Suprapubic skin (tissue), 4 donors: ENCODE results near the gene SCAMP3. TPM values are rescaled to one million over a fixed set of nuclear protein-coding genes. Genes with fewer than 3 reads are reported as not detected.

Experiments used
- DNase-seq, 2 donors: peaks; one replicate each; pipeline ENCODE4 v3.0.0-alpha.2; 2019; ENCODE audit warnings: low spot score in 2 of 2
- H3K27ac ChIP-seq: fragments of 200-600 bp; sonication (generic); one replicate; pipeline ENCODE4 v1.5.1; 2019
- H3K27me3 ChIP-seq: fragments of 200-600 bp; sonication (generic); one replicate; pipeline ENCODE4 v1.5.1; 2019
- H3K36me3 ChIP-seq: fragments of 200-600 bp; sonication (generic); one replicate; pipeline ENCODE4 v1.5.1; 2019
- H3K4me1 ChIP-seq: fragments of 200-600 bp; sonication (generic); one replicate; pipeline ENCODE4 v1.5.1; 2019
- H3K4me3 ChIP-seq: fragments of 200-600 bp; sonication (generic); one replicate; pipeline ENCODE4 v1.5.1; 2019; ENCODE audit warnings: mild to moderate bottlenecking
- H3K9me3 ChIP-seq: fragments of 200-600 bp; sonication (generic); one replicate; pipeline ENCODE4 v1.5.1; 2019
- EP300 ChIP-seq: sonication (generic); formaldehyde crosslinking; IDR thresholded peaks from one replicate; pipeline ENCODE4 v1.6.1; 2017; ENCODE audit warnings: antibody characterized with exemption
- POLR2A ChIP-seq, 2 donors: fragments of 450-650 bp; IDR thresholded peaks; one replicate each; pipeline ENCODE4 v1.6.1; 2017; ENCODE audit warnings: antibody characterized with exemption in 2 of 2, mild to moderate bottlenecking in 2 of 2, moderate library complexity in 2 of 2
- POLR2AphosphoS5 ChIP-seq, 3 donors: sonication (generic); formaldehyde crosslinking; IDR thresholded peaks; one replicate each; pipeline ENCODE4 v1.6.1; 2017; ENCODE audit warnings: antibody characterized with exemption in 3 of 3
- WGBS: methylation state at CpG from one replicate; pipeline ENCODE4 v1.1.5; 2018; 5-methylcytosine and 5-hydroxymethylcytosine counted together
- total RNA-seq, 4 donors: library from RNA; depleted of rRNA; stranded (reverse); fragments of >200 nt; gene quantifications; one replicate each; pipeline ENCODE4 v1.1.0, GENCODE V29; 2016
- TF ChIP-seq, protein P1 (sequence below), 2 donors: fragments of 200-600 bp in 1 of 2; fragments of 450-650 bp in 1 of 2; sonication (generic) in 1 of 2; IDR thresholded peaks; one replicate each; pipeline ENCODE4 v1.5.1; 2016 to 2019; ENCODE audit warnings: antibody characterized with exemption in 2 of 2, mild to moderate bottlenecking in 1 of 2, moderate library complexity in 1 of 2

The SCAMP3 gene
- total RNA-seq, 4 donors from 2014 or later, result 45.1 to 73.3 (median 67.6) TPM

DNA sequence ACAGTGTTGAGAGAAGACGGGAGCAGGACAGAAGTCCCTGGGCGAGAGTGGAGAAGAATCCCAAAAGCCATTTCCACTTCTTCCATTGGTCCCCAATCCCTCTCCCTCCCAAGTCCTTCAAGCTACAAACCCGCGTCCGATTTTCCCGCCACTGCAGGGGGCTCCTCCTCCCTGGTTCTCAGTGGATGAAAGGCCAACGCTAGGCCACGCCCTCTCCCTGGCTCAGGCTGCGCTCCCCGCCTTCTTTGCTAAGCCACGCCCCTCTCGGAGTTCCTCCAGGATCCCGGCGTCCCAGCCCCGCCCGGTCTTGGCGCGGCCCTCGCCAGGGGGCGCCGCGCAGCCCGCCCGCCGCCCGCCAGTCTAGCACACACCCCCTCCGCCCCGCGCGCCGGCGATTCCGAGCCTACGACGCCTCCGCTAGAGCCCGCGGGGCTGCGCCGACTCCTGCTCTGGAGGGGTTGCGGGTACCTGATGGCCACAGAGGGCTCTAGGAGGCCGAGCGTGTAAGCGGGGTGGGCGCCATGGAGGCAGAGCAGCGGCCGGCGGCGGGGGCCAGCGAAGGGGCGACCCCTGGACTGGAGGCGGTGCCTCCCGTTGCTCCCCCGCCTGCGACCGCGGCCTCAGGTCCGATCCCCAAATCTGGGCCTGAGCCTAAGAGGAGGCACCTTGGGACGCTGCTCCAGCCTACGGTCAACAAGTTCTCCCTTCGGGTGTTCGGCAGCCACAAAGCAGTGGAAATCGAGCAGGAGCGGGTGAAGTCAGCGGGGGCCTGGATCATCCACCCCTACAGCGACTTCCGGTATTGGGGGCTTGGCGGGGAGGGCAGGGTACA, 15.1 kb upstream of the SCAMP3 start, which contains the start of gene HCN3:
Gene HCN3, plus strand, starts transcription at position 394 of the 832 bp plus-strand sequence. Its CDS starts 128 bp downstream, at position 522.
- TF ChIP-seq, protein P1, sequence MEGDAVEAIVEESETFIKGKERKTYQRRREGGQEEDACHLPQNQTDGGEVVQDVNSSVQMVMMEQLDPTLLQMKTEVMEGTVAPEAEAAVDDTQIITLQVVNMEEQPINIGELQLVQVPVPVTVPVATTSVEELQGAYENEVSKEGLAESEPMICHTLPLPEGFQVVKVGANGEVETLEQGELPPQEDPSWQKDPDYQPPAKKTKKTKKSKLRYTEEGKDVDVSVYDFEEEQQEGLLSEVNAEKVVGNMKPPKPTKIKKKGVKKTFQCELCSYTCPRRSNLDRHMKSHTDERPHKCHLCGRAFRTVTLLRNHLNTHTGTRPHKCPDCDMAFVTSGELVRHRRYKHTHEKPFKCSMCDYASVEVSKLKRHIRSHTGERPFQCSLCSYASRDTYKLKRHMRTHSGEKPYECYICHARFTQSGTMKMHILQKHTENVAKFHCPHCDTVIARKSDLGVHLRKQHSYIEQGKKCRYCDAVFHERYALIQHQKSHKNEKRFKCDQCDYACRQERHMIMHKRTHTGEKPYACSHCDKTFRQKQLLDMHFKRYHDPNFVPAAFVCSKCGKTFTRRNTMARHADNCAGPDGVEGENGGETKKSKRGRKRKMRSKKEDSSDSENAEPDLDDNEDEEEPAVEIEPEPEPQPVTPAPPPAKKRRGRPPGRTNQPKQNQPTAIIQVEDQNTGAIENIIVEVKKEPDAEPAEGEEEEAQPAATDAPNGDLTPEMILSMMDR (IDR thresholded peaks at IDR 0.05), result peak in 1 of 2 donors; percentile 83
- TF ChIP-seq EP300, result no peak
- peak within 1 kb of the TSS; percentile 63 for H3K27ac ChIP-seq
- H3K36me3 ChIP-seq, result no peaks in the 10 kb centered on the region
- no peaks in the 10 kb centered on the region for H3K27me3 ChIP-seq
- no peaks in the 10 kb centered on the region for H3K9me3 ChIP-seq
- H3K4me1 ChIP-seq, result peaks cover 35% of the 10 kb centered on the region
- WGBS, result 1% methylated on average over 43 of the region's 68 CpGs
- H3K4me3 ChIP-seq, result peak within 1 kb of the TSS; percentile 81
- DNase-seq, result peak; percentile 98 to 99

DNA sequence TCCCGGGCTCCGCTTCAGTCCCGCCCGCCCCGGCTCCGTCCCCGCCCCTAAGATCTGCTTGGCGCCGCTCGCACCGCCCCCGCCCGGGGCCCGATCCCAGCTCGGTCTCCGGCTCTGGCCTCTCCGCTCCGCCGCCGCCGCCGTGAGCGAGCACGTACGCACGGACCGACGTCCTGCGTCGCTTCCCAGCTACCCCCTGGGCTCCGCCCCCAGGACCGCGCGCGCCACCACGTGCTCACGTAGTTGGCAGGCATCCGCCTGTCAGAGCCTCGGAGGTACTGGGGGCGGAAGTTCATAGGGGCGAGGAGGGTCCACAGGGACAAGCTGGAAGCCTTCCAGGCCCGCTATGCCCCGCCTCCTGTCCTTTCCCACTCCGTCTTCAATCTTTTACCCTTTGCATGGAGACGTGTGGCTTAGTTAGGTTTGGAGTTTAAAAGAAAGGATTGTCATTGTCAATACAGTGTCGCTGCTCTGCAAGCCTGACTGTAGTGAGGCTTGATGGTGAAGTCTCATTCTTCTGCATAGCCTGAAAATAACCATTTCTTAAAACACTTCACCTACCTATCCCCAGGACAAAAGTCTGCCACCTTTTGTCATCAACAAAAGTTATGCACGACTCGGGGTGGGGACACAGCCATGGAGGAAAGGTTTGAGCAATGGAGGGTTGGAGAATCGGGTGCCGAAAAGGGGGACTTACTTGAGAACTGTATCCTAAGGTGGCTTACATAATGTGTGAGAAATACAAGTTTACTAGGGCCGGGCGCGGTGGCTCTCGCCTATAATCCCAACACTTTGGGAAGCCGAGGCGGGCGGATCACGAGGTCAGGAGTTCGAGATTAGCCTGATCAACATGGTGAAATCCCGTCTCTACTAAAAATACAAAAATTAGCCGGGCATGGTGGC, 11.4 kb upstream of the SCAMP3 start, which contains the start of gene CLK2:
Gene CLK2, minus strand, starts transcription at position 162 of the 903 bp plus-strand sequence. CDS start 2,527 bp downstream, outside the sequence.
- Histone ChIP-seq H3K36me3 (peaks cover 26% of the 10 kb centered on the region), H3K27ac (peak within 1 kb of the TSS; percentile 98), H3K4me1 (peaks cover 47% of the 10 kb centered on the region), H3K4me3 (peak within 1 kb of the TSS; percentile 97), H3K27me3 (no peaks in the 10 kb centered on the region), H3K9me3 (no peaks in the 10 kb centered on the region)
- 35% methylated on average over 27 of the region's 61 CpGs for WGBS
- DNase-seq, result peak; percentile 96 to 97
- TF ChIP-seq POLR2A (IDR thresholded peaks at IDR 0.05), result peak in 1 of 2 donors; percentile 80
- no peak for TF ChIP-seq EP300
- TF ChIP-seq, protein P1 (IDR thresholded peaks at IDR 0.05), result no peak
- peak; percentile 77 to 86 (median 85) for TF ChIP-seq POLR2AphosphoS5 (IDR thresholded peaks at IDR 0.05)

DNA sequence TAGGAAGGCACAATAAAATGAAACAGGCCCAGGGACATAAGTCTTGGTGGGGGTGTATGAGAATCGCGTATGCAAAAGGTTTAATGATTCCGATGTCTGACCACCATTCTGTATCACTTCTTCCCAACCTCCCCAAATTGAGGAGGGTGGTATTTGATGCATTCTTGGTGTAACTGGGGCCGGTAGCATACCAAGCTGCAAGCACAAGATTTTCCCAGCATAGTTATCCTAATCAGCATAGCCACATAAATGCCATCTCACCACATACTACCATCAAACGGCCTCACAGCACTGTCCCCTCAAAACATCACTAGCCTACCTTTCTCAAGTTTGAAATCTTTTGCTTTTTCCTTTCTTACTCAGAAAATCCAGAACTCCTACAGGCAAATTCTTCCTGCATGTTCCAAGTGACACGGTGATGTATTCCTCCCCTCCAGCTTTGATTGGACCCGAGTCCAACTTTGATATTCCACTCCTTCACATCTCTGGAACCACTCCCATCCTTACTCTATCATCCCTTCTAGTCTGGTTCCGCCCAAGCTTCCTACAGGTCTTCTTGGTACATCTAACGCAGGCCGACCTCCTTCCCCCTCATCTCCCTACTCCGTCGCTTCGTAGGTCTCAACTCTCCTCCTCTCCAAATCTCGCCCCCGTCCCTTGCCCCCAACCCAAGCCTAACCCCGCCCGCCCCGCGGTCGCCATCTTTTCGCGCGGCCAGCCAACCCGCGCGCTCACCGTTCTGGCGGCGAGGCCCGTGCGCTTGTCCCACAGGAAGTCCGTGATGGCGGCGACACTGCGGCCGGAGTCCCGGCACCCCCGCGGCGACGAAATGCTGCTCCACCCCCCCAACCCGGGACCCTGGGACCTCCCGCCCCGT, 10.5 kb upstream of the SCAMP3 start:
- TF ChIP-seq POLR2AphosphoS5 (IDR thresholded peaks at IDR 0.05) (no peak), POLR2A (IDR thresholded peaks at IDR 0.05) (no peak), EP300 (no peak)
- TF ChIP-seq, protein P1 (IDR thresholded peaks at IDR 0.05), result no peak
- WGBS, result 4% methylated on average over 36 of the region's 44 CpGs
- peaks cover 38% of the 10 kb centered on the region for H3K4me1 ChIP-seq
- no peaks in the 10 kb centered on the region for H3K9me3 ChIP-seq
- no peak for DNase-seq
- H3K27ac ChIP-seq, result peak overlapping the region; percentile 98
- peak overlapping the region; percentile 97 for H3K4me3 ChIP-seq
- H3K27me3 ChIP-seq, result no peaks in the 10 kb centered on the region
- peaks cover 35% of the 10 kb centered on the region for H3K36me3 ChIP-seq

DNA sequence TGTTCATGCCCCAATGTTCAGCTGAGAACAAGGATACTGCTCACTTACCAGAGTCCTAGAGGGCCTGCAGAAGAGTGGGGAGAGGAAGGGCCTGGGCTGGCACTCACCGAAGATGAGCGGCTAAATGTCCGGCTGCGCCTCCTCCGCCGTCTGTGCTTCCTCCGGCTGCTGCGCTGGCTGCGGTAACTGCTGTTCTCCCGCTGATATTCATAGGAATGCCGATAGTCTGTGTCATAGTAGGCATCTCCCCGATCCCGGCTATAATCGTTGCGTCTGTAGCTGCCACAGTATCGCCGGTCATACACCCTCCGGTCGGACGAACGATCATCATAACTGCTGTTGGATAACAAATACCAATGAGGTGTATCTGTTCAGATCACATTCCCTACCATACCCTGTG, 7.2 kb upstream of the SCAMP3 start:
- Histone ChIP-seq H3K9me3 (no peaks in the 10 kb centered on the region), H3K27ac (no peak overlapping the region), H3K27me3 (no peaks in the 10 kb centered on the region), H3K4me1 (peaks cover 29% of the 10 kb centered on the region), H3K4me3 (no peak overlapping the region), H3K36me3 (peaks cover 68% of the 10 kb centered on the region)
- TF ChIP-seq, protein P1 (IDR thresholded peaks at IDR 0.05), result no peak
- no peak for TF ChIP-seq EP300
- TF ChIP-seq POLR2AphosphoS5 (IDR thresholded peaks at IDR 0.05), result no peak
- TF ChIP-seq POLR2A (IDR thresholded peaks at IDR 0.05), result no peak
- no peak for DNase-seq
- WGBS, result 94% methylated on average over 19 of the region's 21 CpGs
